ENCODE data around the gene MYT1.

MYT1 gene

DNA sequence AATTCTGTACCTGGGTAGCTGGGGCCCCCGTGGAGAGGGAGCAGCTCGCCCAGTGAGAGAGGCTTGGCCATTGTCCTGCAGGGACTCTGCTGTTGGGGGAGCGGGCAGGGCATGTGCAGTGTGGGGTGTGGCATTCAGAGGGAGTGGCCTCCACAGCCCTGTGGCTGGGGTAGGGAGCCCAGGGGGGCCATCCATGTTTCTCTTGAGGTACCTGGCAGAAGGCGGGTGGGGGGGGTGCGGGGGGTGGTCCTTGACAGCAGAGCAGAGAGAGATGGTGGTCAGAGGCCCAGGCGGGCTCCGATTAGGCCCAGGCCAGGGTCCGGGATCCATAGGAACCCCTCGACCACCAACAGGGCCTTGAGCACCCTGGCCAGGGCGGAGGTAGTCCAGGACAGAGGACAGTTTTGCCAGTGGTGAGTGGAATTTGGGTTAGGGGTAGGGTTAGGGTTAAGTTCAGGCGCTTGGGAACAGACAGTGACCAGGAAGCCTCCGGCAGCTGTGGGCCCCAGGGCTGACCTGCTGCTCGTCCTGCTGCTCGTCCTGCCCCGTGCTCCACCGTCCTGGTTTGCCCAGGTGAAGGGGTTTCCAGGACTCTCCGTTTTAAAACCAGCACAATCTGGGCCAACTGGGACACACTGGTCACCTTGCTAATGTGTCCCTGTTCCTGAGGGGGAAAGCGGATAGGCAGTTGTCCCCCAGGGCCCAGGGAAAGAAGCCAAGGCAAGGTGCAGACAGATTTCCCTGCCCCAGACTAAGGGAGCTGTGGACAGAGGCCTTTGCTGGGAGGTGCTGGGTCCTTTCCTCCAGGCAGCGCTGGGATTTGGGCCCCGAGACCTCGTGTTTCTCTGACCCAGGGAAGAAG, 24.8 kb upstream of the MYT1 start:
- DNase-seq (ENCODE audit: low read depth in 3 of 3): no peak

DNA sequence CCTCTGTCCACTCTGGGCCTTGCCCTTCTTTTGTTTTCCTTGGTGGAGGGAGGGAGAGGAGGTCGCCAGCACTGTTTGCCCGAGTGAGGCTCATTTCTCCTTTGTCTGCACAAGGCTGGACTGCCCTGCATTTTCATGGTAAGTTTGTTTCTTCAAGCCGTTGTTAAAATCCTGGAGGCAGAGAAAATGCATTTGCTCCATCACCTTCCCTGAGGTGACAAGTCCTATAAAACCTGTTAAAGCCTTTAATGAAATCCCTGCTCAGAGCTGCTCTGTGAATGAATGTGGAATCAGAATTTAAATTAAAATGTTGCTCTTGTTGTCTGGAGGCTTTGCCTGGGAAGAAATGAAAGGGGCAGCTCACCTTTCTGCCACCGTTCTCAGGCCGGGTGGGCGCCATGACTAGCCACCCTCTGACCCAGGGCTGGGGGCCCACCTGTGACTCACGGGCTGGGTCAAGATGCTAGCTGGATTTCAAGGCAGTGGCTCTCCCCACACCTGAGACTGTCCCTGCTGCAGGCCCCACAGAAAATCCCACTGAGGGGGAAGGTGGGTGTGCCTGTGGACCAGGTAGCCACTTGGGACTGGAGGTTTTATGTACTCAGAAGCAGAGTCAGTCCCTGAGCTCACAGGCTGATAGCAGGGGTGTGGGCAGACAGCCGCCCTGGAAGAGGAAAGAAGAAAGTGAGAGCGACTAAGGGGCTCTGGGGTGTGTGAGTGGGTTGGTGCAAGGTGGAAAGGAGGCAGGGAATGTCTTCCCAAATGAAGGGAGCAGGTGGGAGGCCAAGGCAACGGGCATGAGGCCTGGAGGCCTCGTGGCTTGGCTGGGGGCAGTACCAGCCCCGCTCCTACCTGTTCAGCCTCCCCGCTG, 24.0 kb upstream of the MYT1 start:
- DNase-seq (ENCODE audit: low read depth in 3 of 3): no peak

DNA sequence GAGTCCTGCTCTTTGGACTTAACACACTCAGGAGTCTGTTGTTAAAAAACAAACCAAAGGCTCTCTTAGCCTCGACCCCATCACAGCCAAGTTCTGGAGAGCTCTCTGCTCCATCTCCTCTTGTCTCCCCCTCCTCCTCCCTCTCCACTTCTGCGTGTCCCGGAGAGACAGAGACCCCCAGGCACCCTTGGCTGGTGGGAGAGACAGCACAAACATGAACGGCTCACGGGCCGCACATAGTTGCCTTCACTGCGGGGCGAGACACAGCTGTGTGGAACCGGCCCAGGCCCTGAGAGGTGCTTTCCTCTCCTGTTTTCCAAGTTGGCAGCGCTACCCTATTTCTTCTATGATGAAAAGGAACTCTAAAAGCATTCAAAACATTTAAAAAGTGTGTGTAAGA, 23.3 kb upstream of the MYT1 start:
- DNase-seq (ENCODE audit: low read depth in 3 of 3): no peak

DNA sequence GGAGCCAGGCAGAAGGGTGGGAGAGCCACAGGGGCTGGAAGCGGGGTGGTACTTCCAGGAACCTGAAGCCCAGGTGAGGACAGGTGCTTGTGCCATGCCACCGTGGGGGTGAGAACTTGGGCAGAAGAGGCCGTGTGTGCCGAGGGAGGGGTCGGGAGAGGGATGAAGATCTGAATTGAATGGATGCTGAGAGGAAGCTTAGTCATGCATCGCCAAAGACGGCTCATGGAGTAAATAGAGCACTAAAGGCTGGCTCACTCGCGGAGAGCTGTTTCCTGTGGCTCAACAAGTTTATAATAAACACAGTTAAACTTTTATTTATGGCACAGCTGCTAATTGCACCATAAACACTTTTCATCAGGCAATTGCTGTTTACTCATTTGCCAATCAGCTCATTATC, 21.7 kb upstream of the MYT1 start:
- no peak for DNase-seq (ENCODE audit: low read depth in 3 of 3)

DNA sequence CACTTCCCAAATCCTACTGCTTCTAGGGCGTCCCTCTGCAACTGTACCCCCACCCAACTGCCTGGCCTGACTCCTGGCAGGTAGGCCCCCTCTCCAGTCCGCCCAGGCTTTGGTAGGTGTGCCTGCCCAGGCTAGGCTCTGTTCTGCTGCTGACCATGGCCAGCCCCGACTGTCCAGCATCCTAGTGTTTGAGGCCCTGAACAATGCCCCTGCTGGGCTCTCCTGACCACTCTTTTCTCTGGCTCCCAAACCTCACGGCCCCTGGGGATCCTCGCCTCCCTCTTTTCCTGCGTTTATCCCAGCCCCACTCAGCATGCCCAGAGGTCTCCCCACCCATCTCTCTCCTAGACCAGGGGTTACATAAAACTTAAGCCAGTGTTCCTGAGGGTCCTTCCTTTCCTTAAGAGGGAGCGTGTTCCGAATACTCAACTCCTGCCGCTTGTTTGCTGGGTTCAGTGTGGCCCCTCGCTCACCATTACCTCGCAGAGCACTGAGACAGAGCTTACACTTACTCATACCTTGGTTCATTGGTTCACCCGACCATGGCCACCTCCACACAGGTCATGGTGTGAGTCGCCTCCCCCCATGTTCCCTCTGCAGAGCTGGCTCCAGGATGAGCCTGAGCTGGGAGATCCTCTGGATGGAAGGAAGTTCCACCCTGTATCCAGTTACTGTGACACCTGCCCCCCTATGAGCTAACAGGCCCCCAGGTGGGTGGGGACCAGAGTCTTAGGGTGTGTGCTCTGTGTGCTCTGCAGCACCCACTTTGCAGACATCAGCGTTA, 21.0 kb upstream of the MYT1 start:
- DNase-seq (ENCODE audit: low read depth in 3 of 3): no peak

DNA sequence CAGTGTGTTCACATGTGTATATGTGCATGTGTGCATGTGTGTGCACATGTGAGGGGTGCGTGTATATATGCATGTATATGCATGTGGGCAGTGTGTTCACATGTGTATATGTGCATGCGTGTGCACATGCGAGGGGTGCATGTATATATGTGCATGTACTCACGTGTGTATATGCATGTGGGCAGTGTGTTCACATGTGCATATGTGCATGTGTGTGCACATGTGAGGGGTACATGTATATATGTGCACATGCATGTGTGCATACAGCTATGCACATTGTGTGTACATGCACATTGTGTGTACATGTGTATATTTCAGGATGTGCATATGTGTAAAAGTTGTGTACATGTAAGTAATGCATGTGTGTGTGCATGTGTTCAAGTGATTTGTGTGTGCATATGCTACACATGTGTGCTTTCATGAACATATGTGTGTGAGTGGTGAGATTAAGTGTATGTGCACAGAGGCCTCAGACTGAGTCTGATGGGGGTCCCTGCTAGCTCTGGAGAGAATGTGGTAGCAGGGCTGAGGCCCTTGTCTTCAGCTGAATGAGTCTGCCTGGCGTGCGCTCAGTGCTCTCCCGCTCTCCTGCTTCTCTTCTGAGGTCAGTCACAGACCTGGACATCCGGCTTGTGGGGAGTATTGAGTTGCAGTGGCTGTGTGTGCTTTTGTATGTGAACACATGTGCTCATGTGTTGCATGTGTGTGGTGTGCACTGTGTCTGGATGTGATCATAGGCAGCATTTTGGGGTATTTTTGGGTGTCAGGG, 19.9 kb upstream of the MYT1 start:
- DNase-seq (ENCODE audit: low read depth in 3 of 3): no peak

DNA sequence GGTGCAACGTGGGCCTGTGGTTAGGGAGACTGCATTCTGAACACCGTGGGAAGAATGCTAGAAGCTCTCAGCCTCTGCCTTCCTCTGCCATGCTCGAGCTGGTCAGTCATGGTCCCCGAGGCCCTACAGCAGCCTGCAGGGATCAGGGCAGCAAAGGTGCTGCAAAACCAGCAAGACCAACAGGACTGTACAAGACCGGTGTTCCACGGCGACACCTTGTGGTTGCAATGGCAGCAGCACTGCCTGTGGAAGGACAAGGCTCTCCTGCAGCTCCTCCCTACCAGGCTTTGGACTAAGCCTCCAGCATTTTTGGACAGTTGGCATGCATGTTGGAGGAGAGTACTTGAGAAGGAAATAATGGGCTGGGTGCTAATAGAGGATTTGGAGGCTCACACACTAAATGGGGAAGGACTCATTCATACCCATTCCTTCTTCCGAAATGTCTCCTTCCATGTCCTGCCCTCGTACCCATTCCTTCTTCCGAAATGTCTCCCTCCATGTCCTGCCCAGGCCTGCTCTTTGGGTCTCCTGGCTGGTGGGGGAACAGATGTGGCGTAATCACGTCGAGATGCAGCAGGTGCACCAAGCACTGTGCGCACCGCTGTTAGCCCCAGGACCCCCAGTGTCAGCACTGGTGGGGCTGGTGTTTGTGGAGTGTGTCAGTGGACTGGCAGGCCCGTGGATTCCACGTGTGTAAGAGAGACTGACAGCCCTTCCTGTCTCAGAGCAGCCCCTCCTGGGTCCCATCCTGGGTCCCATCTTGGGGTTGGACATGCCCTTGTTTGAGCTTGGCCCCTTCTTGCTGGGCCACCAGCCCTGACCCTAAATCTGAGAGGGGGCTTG, 18.6 kb upstream of the MYT1 start:
- no peak for DNase-seq (ENCODE audit: low read depth in 3 of 3)

DNA sequence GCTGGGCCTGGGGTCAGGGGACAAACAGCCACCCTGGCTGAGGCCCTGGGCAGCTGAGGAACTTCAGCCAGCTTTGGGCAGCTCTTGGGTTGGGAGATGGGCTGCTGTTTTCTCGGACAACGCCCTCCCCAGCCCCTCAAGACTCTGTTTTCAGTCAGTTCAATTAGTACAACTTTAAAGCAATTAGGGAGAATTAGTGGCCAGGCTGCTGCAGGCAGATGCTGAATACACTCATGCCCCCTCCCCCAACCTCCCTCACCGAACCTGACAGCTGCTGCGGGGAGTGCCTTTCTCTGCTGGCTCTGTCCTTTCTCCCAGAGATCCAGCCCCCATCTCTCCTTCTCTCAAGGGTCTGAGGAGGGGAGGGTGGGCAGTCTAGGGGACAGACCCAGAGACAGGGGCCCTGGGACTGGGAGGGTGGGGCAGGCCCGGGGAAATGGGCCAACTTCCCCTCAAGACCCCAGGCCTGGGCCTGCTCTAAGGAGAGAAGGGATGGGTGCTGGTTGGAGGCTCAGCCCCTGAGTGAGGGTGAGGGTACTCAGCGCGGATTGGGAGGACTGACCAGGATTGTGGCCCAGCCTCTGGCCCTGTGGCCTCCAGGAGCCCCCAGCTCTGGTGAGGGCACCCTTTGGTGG, 17.8 kb upstream of the MYT1 start:
- DNase-seq (ENCODE audit: low read depth in 3 of 3): no peak

DNA sequence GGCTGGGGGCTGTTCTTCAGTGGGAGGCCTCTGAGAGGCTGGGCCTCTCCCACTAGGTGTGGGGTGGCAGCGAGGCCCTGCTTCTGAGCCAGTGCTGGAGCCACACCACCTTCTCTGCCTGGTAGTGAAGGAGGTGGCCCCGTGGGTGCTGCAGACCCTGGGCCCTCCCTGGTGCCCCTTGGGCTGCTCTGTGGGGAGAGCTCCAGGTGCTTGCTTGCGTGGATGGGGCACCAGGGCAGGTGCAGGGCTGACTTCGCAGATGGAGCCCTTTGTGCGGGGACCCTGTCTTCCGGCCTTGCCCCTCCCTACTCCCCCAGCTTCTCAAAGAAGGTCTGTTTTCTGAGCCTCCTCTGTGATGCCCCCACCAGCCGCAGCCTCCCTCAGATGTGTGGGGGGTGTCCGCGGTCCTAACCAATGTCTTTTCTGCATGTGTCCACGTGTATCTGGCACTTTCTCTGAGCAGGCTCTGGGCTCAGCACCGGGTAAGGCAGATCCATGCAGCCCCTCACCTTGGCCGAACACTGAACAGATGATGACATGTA, 17.2 kb upstream of the MYT1 start:
- no peak for DNase-seq (ENCODE audit: low read depth in 3 of 3)

DNA sequence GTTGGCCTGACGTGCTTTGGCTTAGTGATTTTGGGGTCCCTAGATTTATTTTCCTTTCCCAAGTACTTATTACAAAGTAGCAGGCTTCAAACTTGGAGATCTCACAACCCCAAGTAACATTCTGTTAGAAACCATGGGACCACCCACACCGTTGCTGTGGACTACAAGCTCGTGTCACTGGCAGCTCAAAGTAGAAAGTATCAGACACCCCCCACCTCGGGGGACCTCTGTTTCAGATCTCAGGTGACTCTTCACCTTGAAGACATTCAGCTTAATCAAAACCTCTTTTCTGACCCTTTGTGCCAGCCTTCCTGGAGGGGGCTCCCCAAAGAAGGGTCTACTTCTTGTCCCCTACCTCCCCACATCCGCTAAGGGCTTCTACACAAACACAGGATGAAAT, 15.7 kb upstream of the MYT1 start:
- DNase-seq (ENCODE audit: low read depth in 3 of 3): no peak

DNA sequence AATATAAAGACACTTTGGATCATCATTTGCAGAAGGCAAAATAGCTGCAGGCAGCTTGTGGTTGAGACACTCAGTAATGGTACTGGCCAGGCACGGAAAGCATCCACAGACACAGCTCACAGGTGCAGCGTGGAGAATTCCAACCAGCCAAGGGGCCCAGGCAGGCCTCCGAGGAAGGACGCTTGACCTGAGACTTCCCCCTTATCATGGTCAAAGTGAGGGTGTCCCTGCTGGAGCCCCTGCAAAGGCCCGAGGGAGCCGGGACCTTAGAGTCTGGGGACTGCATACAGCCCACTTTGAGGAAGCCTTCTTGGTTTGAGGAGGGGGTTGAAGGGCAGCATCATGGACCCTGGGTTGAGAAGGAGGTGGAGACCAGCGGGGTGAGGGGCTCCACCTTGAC, 15.1 kb upstream of the MYT1 start:
- DNase-seq (ENCODE audit: low read depth in 3 of 3): no peak

DNA sequence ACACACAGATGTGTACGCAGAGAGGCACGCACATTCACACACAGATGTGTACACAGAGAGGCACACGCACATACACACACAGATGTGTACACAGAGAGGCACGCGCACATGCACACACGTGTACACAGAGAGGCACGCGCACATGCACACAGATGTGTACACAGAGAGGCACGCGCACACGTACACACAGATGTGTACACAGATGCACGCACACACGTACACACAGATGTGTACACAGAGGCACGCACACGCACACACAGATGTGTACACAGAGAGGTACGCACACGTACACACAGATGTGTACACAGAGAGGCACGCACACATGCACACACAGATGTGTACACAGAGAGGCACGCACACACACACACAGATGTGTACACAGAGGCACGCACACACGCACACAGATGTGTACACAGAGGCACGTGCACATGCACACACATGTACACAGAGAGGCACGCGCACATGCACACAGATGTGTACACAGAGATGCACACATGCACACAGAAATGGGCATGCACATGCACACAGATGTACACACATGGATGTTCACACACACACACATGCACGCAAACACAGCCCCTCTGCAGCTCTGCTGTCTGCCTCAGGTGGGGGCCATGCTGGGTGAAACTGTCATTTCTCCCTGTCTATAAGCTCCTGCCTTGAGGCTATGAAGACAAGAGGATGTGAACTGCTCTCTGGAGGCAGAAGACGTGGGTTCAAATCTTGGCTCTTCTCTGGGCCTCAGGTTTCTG, 14.3 kb upstream of the MYT1 start:
- DNase-seq (ENCODE audit: low read depth in 3 of 3): no peak

DNA sequence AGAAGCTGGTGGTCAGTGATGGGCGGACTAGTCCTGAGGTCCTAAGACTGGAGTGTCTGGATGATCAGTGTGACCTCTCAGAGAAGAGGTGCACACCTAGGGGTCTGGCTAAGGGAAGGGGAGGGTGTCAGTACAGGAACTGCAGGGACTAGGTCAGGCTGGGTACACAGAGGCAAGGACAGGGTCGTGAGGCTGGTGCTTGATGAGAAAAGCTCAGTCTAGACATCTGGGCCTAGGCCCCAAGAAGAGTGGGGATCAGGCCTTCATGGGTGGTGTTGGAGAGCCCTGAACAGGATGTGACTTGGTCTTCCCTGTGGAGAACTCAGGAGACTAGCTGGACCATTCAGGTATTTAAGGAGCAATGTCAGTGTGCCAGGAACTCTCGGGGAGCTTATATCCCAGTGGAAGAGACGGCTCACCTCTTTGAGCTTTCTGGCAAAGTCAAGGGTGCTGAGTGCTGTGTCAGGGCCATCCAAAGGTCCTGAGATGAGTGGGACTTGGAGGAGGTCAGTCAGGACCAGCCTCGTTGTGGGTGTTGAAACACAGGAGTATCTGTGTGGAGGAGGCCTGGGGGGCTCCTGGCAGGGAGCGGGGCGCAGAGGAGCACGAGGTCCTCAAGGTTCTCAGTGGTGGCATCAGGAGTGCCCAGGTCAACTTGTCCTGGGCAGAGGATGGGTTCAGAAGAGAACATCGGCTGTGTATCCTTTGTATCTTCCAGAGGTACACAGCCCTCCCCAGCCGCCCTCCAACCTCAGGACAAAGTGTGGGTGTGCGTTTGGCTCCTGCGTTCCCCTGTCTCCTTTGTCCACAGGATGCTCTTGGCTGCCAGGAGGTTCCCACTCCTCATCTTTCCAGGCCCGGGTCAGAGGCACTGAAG, 13.3 kb upstream of the MYT1 start:
- DNase-seq (ENCODE audit: low read depth in 3 of 3): no peak

DNA sequence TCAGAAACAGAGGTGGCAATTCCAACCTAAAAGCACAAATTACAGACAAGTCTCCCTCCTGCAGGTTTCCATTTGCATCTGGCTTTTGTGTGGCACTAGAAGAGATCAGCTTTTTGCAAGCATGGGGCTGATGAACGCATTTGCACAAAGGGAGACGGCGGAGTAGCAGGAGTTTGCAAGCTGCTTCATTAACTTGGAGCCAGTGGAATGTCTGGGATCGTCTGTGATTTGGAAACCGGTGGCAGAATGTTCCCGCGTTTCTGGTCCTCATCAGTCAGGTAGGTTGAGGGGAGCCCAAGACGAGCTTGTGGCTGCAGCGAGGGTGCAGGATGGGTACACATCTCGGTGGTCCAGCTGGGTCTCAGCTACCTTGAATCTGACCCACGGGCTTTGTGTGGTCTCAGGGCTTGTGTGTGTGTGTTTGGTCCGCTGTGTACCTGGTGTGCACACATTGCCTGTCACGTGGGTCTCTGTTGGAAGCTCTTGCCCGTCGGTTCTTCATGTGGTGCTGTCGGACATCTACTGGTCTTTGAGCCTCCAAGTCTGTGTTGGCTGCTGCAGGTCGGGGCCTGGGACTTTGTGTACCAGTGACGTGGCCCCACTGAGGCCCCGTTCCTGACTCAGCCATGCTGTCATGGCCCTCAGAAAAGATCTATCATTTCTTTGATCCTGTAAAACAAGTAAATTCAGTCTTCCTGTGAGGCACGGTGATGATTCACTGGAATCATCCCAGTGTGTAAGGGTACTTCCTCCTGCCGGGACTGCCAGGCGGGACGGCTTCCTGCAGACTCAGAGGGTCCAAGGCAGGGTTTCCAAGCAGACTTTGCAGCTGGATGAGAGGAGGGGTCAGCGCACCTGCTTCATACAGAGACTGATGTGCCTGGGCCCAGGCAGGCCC, 12.4 kb upstream of the MYT1 start:
- no peak for DNase-seq (ENCODE audit: low read depth in 3 of 3)

DNA sequence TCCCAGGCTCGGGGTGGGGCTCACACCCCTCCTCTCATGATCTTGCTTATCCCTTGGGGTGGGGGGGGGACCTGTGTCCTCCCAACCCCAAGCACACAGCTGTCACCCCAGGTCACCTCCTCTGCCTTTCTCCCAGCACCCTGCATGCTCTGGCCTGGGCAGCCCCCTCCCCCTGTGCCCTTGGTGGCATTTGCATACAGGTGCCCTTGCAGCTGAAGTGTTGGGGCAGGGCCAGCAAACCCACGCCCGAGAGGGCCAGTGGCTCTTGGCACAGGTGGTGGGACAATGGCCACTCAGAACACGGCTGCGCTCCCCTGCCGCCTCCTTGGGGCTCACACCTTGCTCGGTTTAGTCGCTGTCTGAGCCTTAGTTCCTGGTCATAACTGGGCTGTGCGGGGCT, 11.3 kb upstream of the MYT1 start:
- no peak for DNase-seq (ENCODE audit: low read depth in 3 of 3)

DNA sequence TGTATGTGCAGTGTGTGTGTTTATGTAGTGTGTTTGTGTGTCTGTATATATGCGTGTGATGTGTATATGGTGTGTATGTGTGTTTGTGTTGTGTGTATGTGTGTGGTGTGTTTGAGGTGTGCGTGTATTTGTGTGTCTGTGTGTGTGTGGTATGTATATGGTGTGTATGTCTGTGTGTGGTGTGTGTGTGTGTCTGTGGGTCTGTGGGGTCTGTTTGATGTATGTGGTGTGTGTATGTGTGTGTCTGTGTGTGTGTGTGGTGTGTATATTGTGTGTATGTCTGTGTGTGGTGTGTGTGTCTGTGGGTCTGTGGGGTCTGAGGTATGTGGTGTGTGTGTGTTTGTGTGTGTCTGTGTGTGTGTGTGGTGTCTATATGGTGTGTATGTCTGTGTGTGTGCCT, 10.8 kb upstream of the MYT1 start:
- DNase-seq (ENCODE audit: low read depth in 3 of 3): no peak

Measured in stimulated activated CD4-positive, alpha-beta T cell treated with anti-CD3 and anti-CD28 coated beads, TNF-alpha, amount 100 ng/mL, for 48 hours (primary cell).